Memory B cell (primary cell): Measurements from ENCODE around the gene FREY1.
A peak's percentile ranks its signal among the peaks of the same experiment; 100 is the strongest.

Experiments
- ATAC-seq: fragments of 150-1000 bp; cut with Tn5 transposase; 2 replicates; pipeline ENCODE4 v1.10.0; 2021; ENCODE audit warnings: low read depth, mild to moderate bottlenecking, moderate library complexity
- DNase-seq, 2 donors: peaks; one replicate each; pipeline ENCODE4 v3.0.0; 2022; ENCODE audit warnings: low spot score in 2 of 2
- H3K27ac Mint-ChIP-seq: one replicate; pipeline ENCODE4 v1.8.0; 2022; ENCODE audit warnings: mild to moderate bottlenecking, moderate library complexity, mixed read lengths
- H3K27me3 Mint-ChIP-seq: one replicate; pipeline ENCODE4 v1.8.0; 2022; ENCODE audit warnings: mixed read lengths
- H3K36me3 Mint-ChIP-seq: one replicate; pipeline ENCODE4 v1.8.0; 2022; ENCODE audit warnings: mild to moderate bottlenecking, mixed read lengths
- H3K4me1 Mint-ChIP-seq: one replicate; pipeline ENCODE4 v1.8.0; 2022; ENCODE audit warnings: mixed read lengths
- H3K4me3 Mint-ChIP-seq: one replicate; pipeline ENCODE4 v1.8.0; 2022; ENCODE audit warnings: mild to moderate bottlenecking, moderate library complexity, mixed read lengths
- H3K9me3 Mint-ChIP-seq: one replicate; pipeline ENCODE4 v1.8.0; 2022; ENCODE audit warnings: mixed read lengths

Gene FREY1

DNA sequence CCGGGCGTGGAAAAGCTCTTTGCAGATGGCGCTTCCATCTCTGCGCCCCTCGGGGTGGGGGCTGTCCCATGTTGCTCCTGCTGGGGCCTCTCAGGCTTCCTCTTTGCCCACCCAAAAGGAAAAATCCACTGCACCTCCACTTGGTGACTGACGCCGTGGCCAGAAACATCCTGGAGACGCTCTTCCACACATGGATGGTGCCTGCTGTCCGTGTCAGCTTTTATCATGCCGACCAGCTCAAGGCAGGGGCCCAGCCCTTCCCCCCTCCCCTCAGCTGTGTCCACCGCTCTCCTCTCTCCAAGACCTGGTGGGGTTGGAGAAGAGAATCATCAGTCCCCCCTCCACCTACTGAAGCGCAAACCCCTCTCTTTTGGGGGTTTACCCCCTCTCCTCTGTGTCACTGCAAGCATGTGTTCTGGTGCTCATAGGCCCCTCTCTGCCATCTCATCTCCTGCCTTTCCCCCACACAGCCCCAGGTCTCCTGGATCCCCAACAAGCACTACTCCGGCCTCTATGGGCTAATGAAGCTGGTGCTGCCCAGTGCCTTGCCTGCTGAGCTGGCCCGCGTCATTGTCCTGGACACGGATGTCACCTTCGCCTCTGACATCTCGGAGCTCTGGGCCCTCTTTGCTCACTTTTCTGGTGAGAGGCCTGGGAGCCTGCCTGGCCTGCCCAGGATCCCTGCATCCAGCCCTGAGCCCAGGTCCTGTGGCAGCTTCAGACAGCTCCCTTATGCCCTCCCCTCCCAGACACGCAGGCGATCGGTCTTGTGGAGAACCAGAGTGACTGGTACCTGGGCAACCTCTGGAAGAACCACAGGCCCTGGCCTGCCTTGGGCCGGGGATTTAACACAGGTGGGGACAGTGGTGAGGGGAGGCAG lies 17.2 kb upstream of the FREY1 start:
- peak in 1 of 2 donors; percentile 8 for DNase-seq
- ATAC-seq = no peak
- Mint-ChIP-seq H3K4me1 (peaks cover 42% of the 10 kb centered on the region), H3K27me3 (no peaks in the 10 kb centered on the region), H3K36me3 (peaks cover 18% of the 10 kb centered on the region), H3K27ac (peak overlapping the region; percentile 82), H3K9me3 (no peaks in the 10 kb centered on the region), H3K4me3 (peak overlapping the region; percentile 79)

DNA sequence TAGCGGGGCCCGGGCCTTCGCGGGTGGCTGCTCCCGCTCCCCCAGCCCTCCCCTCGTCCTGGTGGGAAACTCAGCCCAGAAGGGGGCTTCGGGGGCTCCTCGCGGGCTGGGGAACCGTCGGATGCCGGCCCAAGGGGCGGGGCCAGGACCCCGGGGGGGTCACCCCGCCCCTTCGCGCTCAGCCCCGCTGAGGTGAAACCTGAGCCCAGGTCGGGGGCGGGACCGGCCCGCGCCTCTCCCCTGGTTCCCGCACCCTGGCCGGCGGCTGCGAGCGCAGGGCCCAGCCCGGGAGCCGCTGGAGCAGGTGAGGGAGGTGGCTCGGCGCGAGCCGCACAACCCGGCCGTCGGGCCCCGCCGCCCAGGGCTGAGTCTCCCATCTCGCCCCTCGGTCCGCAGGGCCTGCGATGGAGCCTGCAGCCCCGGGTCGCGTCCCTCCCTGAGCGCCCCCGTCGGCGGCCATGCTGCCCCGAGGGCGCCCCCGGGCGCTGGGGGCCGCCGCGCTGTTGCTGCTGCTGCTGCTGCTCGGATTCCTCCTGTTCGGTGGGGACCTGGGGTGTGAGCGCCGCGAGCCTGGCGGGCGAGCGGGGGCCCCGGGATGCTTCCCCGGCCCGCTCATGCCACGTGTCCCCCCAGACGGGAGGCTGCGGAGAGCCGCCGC lies 15.5 kb upstream of the FREY1 start, which contains the start of gene LARGE2:
Gene LARGE2, plus strand, starts transcription at position 232 of the 658 bp plus-strand sequence. Its CDS starts 227 bp downstream, at position 459.
- Mint-ChIP-seq H3K27ac (peak within 1 kb of the TSS; percentile 83), H3K27me3 (no peaks in the 10 kb centered on the region), H3K9me3 (no peaks in the 10 kb centered on the region), H3K4me1 (peaks cover 42% of the 10 kb centered on the region), H3K4me3 (peak within 1 kb of the TSS; percentile 96), H3K36me3 (peaks cover 11% of the 10 kb centered on the region)
- DNase-seq (peak in 1 of 2 donors; percentile 54), ATAC-seq (peak; percentile 11)

DNA sequence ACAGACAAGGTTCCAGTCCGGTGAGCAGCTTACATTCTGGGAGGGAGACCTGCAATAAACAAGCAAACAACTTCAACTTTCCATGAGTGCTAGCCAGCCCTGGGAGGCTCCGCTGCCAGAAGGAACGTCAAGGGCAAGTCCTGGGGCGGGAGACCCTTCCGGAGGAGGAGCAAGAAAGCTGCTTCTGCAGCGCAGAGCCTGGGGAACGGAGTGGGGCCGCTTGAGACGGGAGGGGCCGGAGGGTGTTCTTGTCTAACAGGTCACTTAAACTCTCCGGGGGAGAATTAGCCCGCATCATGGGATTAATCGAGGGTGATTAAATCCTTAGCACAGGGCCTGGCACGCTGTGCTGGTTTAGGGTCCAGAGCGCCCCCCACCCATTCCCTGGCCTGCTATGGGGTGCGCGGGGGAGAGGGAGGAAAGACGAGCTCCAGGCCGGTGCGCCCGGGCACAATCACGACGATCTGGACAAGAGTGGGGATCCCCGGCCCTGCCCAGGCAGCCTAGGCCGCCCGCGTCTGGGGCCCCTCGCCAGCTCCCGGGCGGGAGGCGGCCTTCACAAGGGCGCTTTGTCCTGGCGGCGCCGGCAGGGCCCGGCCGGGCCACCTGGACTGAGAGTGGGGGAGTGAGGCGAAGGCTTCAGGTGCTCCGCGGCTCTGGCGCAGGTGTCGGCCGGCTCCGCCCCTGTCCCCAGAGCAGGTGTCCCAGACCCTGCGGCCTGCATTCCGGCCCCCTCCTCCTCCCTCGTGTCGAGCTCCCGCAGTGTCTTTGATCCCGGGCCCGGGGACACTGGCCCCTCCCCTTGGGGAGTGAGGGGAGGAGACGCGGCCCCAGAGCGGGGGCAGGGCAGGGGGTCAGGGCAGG lies 14.7 kb upstream of the FREY1 start:
- no peaks in the 10 kb centered on the region for H3K27me3 Mint-ChIP-seq
- H3K4me3 Mint-ChIP-seq = peak overlapping the region; percentile 82
- no peak for DNase-seq
- peak overlapping the region; percentile 74 for H3K27ac Mint-ChIP-seq
- ATAC-seq = no peak
- peaks cover 8% of the 10 kb centered on the region for H3K36me3 Mint-ChIP-seq
- H3K9me3 Mint-ChIP-seq = no peaks in the 10 kb centered on the region
- H3K4me1 Mint-ChIP-seq = peaks cover 40% of the 10 kb centered on the region

DNA sequence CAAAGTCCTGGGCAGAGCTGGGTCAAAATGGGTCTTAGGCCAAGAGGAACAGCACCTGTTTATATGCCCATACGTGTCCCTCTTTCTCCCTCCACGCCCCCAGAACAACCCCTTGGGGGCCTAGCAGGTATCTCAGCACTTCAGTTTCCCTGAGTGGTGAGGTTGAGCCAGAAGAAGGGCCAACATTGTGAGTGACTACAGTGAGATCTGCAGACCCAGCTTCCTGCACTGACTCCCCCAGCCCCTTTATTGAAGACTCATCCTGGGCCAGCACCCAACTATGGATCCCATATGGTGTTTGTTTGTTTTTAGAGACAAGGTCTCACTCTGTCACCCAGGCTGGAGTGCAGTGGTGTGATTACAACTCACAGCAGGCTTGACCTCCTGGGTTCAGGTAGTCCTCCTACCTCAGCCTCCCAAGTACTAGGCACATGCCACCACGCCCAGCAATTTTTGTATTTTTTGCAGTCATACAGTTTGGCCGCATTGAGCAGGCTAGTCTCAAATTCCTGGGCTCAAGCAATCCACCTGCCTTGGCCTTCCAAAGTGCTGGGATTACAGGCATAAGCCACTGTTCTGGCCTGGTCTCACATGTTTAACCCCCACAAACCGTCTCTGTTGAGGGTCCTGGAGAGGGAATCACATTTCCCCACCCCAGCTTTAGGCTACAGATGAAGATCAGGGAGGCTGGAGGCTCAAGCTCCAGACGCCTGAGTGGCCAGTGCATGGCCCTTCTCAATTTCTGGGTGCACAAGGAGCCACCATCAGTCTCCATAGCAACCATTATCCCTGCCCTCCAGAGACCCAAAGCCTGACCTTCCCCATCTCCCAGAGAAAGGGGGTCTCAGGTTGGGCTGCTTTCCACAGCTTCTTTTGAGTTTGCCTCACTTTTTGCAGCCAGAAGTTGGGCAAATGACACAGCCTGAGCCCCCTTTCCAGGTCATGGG lies 13.7 kb upstream of the FREY1 start:
- H3K27me3 Mint-ChIP-seq = no peaks in the 10 kb centered on the region
- peaks cover 47% of the 10 kb centered on the region for H3K4me1 Mint-ChIP-seq
- H3K27ac Mint-ChIP-seq = peak overlapping the region; percentile 74
- H3K36me3 Mint-ChIP-seq = peaks cover 8% of the 10 kb centered on the region
- no peaks in the 10 kb centered on the region for H3K9me3 Mint-ChIP-seq
- peak overlapping the region; percentile 82 for H3K4me3 Mint-ChIP-seq
- ATAC-seq (no peak), DNase-seq (no peak)

DNA sequence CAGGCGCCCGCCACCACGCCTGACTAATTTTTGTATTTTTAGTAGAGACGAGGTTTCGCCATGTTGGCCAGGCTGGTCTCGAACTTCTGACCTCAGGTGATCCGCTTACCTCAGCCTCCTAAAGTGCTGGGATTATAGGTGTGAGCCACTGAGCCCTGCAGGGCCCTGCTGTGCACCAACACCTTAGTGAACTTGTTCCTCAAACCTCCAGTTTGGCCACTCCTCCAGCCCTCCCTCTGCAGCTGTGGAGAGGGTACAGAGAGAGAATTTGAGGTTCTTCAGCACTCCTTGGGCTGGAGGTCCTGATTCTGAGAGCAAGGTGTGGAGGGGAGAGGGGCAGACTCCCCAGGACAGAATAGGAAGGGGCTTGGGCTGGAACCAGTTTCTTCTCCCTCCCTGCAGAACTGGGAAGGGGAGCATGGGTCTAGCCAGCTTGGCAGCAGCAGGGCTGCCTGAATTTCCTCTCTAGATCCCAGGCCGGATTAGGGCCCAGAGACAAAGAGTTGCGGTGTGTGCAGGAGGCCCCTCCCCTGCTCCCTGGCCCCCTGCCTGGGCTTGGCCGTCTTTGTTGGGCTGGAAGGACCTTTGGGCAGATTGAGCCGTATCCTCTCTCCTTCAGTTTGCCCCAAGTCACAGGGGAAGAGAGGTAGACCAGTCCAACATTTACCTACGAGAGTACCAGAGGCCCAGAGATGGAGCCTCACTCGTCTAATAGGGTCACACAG lies 12.9 kb upstream of the FREY1 start:
- DNase-seq = no peak
- Mint-ChIP-seq H3K36me3 (peaks cover 10% of the 10 kb centered on the region), H3K4me1 (peaks cover 47% of the 10 kb centered on the region), H3K4me3 (peak overlapping the region; percentile 89), H3K27me3 (no peaks in the 10 kb centered on the region), H3K27ac (peak overlapping the region; percentile 88), H3K9me3 (no peaks in the 10 kb centered on the region)
- no peak for ATAC-seq

DNA sequence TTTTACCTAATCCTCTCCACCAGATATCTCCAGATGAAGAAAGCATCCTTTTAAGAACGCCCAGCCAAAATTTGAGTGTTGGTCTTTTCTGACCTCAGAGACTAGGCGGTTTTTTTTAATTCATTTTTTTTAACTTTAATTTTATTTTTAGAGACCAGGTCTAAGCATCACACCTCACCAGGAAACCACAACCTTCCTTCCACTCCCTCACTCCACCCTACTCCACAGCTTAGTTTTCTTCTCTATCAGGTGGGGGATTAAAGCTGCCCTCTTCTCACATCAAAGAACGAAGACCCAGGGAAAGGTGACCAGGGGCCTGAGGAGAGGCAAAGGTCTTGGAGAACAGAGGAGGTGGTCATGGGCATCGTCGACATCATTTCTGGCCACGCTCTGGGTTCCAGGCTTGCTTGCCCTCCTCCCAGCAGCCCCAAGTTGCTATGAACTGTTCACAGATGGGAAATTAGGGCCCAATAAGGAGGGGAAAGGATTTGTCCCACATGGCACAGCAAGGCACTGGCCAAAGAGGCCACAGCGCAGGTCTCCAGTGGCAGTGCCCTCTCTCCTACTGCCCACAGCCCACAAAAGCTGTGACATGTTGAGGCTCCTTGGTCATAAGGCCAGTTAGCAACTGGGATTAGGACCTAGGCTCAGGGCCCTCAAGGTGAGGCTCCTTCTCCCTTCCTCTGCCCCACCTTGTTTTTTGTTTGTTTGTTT lies 12.0 kb upstream of the FREY1 start:
- H3K36me3 Mint-ChIP-seq = peaks cover 6% of the 10 kb centered on the region
- DNase-seq (no peak), ATAC-seq (no peak)
- H3K27ac Mint-ChIP-seq = peak overlapping the region; percentile 88
- H3K4me1 Mint-ChIP-seq = peaks cover 42% of the 10 kb centered on the region
- no peaks in the 10 kb centered on the region for H3K9me3 Mint-ChIP-seq
- H3K4me3 Mint-ChIP-seq = peak overlapping the region; percentile 89
- no peaks in the 10 kb centered on the region for H3K27me3 Mint-ChIP-seq

DNA sequence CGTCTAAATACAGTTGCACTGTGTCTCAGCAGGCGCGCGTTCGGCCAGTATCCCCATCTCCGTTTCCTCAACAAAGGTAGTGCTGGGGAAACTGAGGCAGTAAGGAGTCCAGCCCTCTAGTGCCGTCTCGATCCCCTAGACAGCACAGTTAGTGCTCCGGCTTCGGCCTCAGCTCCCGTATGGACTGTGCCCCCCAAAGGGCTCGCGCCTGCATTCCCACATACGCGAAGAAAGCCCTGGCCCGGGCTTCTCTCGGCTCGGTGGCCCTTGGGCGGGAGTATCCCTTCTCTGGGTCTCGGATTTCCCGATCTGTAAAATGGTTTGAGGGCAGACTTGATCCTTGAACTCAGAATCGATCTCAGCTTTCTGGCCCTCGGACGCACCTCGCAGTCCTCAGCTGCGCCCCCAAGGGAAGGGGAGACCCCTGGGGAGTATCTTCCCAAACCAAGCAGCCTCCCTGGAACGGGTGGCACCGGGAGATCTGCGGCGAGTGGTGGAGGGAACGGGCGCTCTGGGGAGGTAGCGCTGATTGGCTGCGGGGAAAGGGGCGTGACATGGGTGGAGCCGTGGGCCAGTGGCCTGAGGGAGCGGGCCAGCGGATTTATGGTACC lies 11.4 kb upstream of the FREY1 start:
- Mint-ChIP-seq H3K4me3 (peak overlapping the region; percentile 89), H3K4me1 (peaks cover 41% of the 10 kb centered on the region), H3K27ac (peak overlapping the region; percentile 88), H3K36me3 (peaks cover 11% of the 10 kb centered on the region), H3K27me3 (no peaks in the 10 kb centered on the region), H3K9me3 (no peaks in the 10 kb centered on the region)
- DNase-seq (no peak), ATAC-seq (no peak)

DNA sequence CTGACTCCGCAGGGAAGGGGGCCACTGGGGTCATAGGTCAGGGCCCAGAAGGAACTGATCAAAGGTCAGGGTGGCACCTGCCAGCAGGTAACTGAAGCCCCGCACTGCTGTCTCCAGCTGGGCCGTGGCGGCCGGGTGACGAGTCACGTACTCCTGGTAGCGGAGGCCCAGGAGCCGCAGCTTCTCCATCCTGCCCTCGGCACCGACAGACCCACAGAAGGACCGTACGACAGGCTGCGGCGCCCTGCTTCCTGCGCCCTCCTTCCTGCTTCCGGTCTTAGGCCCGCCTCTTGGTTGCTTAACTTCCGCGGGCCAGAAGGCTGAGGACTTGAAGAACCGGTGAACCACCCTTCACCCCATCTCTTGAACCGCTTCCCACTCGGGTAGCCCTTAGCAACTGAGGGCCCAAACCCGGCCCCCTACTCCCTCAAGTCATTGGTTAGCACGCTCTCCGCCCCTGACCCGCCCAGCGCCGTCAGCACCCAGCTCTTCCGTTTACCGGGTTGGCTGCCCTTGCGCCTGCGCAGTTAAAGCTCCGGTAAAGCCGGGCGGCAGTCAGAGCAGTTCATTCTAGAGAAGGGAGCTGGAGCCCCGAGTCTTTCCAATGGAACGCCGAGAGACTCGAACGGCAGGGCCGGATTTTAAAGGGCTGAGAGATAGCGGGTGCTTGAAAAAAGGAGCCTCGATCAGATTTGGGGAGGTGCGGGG lies 10.7 kb upstream of the FREY1 start, which contains the start of gene PEX16:
Gene PEX16, minus strand, starts transcription at position 255 of the 708 bp plus-strand sequence. Its CDS starts 66 bp downstream, at position 189.
- Mint-ChIP-seq H3K36me3 (peaks cover 9% of the 10 kb centered on the region), H3K4me1 (peaks cover 39% of the 10 kb centered on the region)

DNA sequence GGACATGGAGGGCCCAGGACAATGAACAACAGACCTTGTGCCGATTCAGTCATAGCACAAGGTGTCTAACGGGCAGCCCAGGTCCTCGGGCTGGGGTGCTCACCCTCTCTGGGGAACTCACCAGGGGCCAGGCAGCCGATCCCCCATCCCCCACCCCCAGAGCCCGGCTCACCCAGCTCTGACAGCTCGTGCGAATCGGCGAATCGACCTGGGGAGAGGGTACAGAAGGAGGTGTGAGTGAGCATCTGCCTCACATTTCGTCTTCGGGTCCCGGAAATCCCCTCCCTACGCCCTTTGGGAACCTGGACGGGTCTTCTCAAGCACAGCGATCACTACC lies 10.2 kb upstream of the FREY1 start:
- peak overlapping the region; percentile 89 for H3K4me3 Mint-ChIP-seq
- H3K4me1 Mint-ChIP-seq = peaks cover 39% of the 10 kb centered on the region
- no peaks in the 10 kb centered on the region for H3K27me3 Mint-ChIP-seq
- peak overlapping the region; percentile 88 for H3K27ac Mint-ChIP-seq
- ATAC-seq (peak; percentile 1), DNase-seq (no peak)
- no peaks in the 10 kb centered on the region for H3K9me3 Mint-ChIP-seq
- peaks cover 9% of the 10 kb centered on the region for H3K36me3 Mint-ChIP-seq

More for the DNA sequence above, 10.7 kb upstream of the FREY1 start, which contains the start of gene PEX16:
- peak within 1 kb of the TSS; percentile 89 for H3K4me3 Mint-ChIP-seq
- no peaks in the 10 kb centered on the region for H3K9me3 Mint-ChIP-seq
- peak within 1 kb of the TSS; percentile 88 for H3K27ac Mint-ChIP-seq
- ATAC-seq = peak; percentile 83
- no peaks in the 10 kb centered on the region for H3K27me3 Mint-ChIP-seq
- peak; percentile 84 to 91 for DNase-seq

DNA sequence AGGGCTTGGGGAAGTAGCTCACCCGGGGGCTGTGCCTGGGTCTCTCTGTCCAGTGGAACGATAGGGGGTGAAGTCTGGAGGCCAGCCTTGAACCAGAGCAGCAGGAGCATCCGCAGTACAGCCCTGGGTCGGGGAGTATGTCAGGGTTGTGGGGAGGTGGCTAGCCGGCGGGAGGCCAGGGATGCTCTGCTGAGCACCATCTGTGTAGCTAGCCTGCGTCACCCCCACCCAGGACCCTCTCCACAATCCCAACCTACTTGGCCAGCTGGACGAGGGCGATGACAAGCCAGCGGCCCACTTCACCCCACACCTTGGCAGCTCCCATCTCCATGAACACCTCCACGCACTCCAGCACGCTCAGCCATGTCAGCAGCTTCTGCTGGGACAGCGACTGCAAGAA lies 8.4 kb upstream of the FREY1 start:
- no peaks in the 10 kb centered on the region for H3K9me3 Mint-ChIP-seq
- no peak overlapping the region for H3K27ac Mint-ChIP-seq
- no peaks in the 10 kb centered on the region for H3K27me3 Mint-ChIP-seq
- H3K36me3 Mint-ChIP-seq = peaks cover 22% of the 10 kb centered on the region
- H3K4me3 Mint-ChIP-seq = no peak overlapping the region
- DNase-seq (no peak), ATAC-seq (no peak)
- H3K4me1 Mint-ChIP-seq = peaks cover 31% of the 10 kb centered on the region

DNA sequence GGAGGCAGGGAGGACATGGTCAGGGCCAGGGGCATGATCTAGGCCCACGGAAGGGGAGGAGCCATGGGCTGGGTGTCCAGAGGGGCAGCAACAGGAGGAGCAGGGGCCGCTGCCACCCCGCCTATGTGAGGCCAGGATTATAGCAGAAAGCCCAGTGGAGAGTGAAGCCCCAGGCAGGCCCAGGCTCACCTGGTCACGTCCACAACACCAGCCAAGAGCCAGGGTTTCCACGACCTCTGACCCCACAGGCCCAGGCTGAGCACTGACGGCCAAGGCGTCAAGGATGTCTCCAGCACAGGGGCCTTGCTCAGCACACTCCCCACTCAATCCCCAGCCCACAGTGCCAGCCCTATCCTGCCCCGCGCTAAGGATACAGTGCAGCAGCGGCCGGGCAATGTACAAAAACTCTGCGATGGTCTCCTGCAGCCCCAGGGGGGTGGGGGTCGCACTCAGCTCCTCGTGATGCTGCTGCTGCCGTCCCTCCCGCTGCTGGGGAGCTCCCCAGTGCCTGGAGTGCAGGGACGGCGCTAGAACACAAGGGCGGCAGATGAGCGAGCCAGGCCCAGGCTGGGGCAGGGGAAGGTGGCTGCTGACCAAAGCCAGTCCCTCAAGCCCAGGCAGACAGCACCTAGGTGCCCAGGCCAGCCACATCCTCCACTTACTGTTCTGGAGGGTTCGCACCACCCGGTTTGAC lies 7.0 kb upstream of the FREY1 start:
- Mint-ChIP-seq H3K4me3 (no peak overlapping the region), H3K4me1 (peaks cover 18% of the 10 kb centered on the region), H3K36me3 (peaks cover 28% of the 10 kb centered on the region), H3K9me3 (no peaks in the 10 kb centered on the region), H3K27ac (no peak overlapping the region), H3K27me3 (no peaks in the 10 kb centered on the region)
- DNase-seq = no peak
- no peak for ATAC-seq
